ENCODE data around the gene MACROD2. TPM values are rescaled to one million over a fixed set of nuclear protein-coding genes. Genes with fewer than 3 reads are reported as not detected.

Gene MACROD2
- total RNA-seq, 5 donors from 2014 or later (not counting 1 experiment from before 2014, with no cell fraction given) = 0.23 to 1.3 (median 0.51) TPM; not detected in 2

DNA sequence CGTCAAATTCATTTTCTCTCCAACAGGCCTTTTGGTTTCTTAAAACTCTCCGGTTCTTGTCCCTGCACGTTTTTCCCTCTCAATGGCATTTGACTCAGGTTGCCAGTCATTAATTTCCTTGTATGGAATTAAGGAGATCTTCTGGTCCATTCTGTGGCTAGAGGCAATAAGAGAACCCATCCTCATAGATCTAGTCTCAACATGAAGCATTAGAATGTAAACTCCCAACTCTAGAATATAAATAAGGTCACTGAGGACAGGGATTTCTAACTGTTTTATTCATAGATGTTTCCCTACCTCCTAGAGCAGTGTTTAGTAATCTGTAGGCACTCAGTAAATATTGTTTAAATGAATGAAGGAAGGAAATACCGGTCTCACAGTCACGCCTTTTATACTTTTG lies 527.3 kb downstream of the MACROD2 start:
- ATAC-seq (replicated peaks in 1 of 4) (no peak), DNase-seq (no peak)
- H3K27me3 Mint-ChIP-seq = no peaks in the 10 kb centered on the region
- H3K36me3 Mint-ChIP-seq = no peaks in the 10 kb centered on the region
- no peaks in the 10 kb centered on the region for H3K27me3 ChIP-seq (replicated peaks in 1 of 2; ENCODE audit: control insufficient read depth in 2 of 2, extremely low read depth in 1 of 2, insufficient read depth in 2 of 2, low read length in 1 of 2)
- H3K36me3 ChIP-seq (ENCODE audit: control insufficient read depth in 2 of 2, extremely low read depth in 1 of 2, insufficient read depth in 1 of 2, low read length in 1 of 2) = no peaks in the 10 kb centered on the region
- H3K4me1 ChIP-seq (ENCODE audit: control insufficient read depth in 1 of 2, extremely low read depth in 1 of 2, insufficient read depth in 2 of 2, low read length in 2 of 2) = no peaks in the 10 kb centered on the region
- H3K4me1 Mint-ChIP-seq = no peaks in the 10 kb centered on the region
- ChIA-PET CTCF (no interaction called here), POLR2A (no interaction called here)
- H3K27ac ChIP-seq (ENCODE audit: low read length) = no peak overlapping the region
- peaks cover 18 to 26% (median 22%) of the 10 kb centered on the region in 3 donors for H3K9me3 Mint-ChIP-seq
- H3K27ac Mint-ChIP-seq = no peak overlapping the region
- no peaks in the 10 kb centered on the region for H3K9me3 ChIP-seq
- H3K4me3 Mint-ChIP-seq = no peak overlapping the region
- no CpG with 5 or more reads among the region's 5 CpGs for WGBS (ENCODE audit: insufficient coverage)
- no peak overlapping the region for H3K4me3 ChIP-seq (ENCODE audit: control insufficient read depth in 1 of 2, extremely low read depth in 1 of 2, low read length in 1 of 2)

DNA sequence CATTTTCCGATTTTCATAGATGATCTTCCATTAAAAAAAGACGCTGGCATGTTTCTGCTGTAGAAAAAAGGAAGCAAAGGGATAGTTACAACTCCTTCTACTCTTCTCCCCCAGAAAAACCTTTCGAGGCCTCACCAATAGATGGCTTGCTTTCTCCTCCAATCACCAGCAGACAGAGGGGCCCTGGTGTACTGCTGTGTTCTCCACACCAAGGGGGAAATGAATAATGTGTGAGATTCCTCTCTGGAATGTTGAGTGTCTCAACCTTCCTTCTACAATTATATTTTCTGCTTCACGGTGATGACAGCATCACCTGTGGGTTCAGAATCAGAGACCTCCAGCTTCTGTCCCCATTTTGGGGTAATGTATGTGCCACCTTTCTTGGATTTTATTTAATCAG lies 527.8 kb downstream of the MACROD2 start:
- no peaks in the 10 kb centered on the region for H3K27me3 Mint-ChIP-seq
- no peaks in the 10 kb centered on the region for H3K36me3 ChIP-seq (ENCODE audit: control insufficient read depth in 2 of 2, extremely low read depth in 1 of 2, insufficient read depth in 1 of 2, low read length in 1 of 2)
- H3K27ac ChIP-seq (ENCODE audit: low read length) = no peak overlapping the region
- H3K4me1 Mint-ChIP-seq = no peaks in the 10 kb centered on the region
- H3K4me3 Mint-ChIP-seq = no peak overlapping the region
- no peak for DNase-seq
- H3K9me3 Mint-ChIP-seq = peaks cover 18 to 26% (median 22%) of the 10 kb centered on the region in 3 donors
- H3K27ac Mint-ChIP-seq = no peak overlapping the region
- ATAC-seq (replicated peaks in 1 of 4) = no peak
- no peaks in the 10 kb centered on the region for H3K27me3 ChIP-seq (replicated peaks in 1 of 2; ENCODE audit: control insufficient read depth in 2 of 2, extremely low read depth in 1 of 2, insufficient read depth in 2 of 2, low read length in 1 of 2)
- H3K9me3 ChIP-seq = no peaks in the 10 kb centered on the region
- ChIA-PET CTCF (no interaction called here), POLR2A (no interaction called here)
- no peaks in the 10 kb centered on the region for H3K36me3 Mint-ChIP-seq
- no CpG with 5 or more reads among the region's 4 CpGs for WGBS (ENCODE audit: insufficient coverage)
- no peak overlapping the region for H3K4me3 ChIP-seq (ENCODE audit: control insufficient read depth in 1 of 2, extremely low read depth in 1 of 2, low read length in 1 of 2)
- H3K4me1 ChIP-seq (ENCODE audit: control insufficient read depth in 1 of 2, extremely low read depth in 1 of 2, insufficient read depth in 2 of 2, low read length in 2 of 2) = no peaks in the 10 kb centered on the region

DNA sequence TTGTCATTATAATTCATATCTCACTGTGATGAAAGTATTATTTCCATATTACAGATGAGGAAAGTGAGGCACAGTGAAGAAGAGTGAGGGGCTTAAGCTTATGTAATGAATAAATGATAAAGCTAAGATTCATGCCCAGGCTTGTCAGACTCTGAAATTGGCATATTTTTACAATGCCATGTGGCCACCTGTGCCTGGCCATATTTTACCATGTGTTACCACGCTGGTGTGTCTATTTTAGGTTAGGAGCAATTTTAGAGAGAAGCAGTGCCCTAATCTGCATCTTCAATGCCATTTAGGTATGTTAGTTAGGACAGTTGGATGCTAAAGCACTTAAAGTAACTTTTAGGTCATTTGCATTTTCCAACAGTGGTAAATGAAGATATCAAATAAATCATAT lies 530.1 kb downstream of the MACROD2 start:
- no peak for ATAC-seq (replicated peaks in 1 of 4)
- Mint-ChIP-seq H3K4me1 (no peaks in the 10 kb centered on the region), H3K4me3 (no peak overlapping the region), H3K9me3 (peaks cover 21 to 28% (median 25%) of the 10 kb centered on the region in 3 donors), H3K27ac (no peak overlapping the region), H3K27me3 (no peaks in the 10 kb centered on the region), H3K36me3 (no peaks in the 10 kb centered on the region)
- Histone ChIP-seq H3K4me3 (ENCODE audit: control insufficient read depth in 1 of 2, extremely low read depth in 1 of 2, low read length in 1 of 2) (no peak overlapping the region), H3K27me3 (replicated peaks in 1 of 2; ENCODE audit: control insufficient read depth in 2 of 2, extremely low read depth in 1 of 2, insufficient read depth in 2 of 2, low read length in 1 of 2) (no peaks in the 10 kb centered on the region), H3K4me1 (ENCODE audit: control insufficient read depth in 1 of 2, extremely low read depth in 1 of 2, insufficient read depth in 2 of 2, low read length in 2 of 2) (no peaks in the 10 kb centered on the region), H3K36me3 (ENCODE audit: control insufficient read depth in 2 of 2, extremely low read depth in 1 of 2, insufficient read depth in 1 of 2, low read length in 1 of 2) (no peaks in the 10 kb centered on the region), H3K27ac (ENCODE audit: low read length) (no peak overlapping the region), H3K9me3 (no peaks in the 10 kb centered on the region)
- ChIA-PET CTCF (interaction anchor here in 1 of 2 donors (0.5 kb wide), 1 partner anchor 48 kb away, joined by 3 read pairs; no protein-coding TSS in a partner anchor), POLR2A (no interaction called here)
- 40% methylated on average over 1 of the region's 1 CpG for WGBS (ENCODE audit: insufficient coverage)
- no peak for DNase-seq

DNA sequence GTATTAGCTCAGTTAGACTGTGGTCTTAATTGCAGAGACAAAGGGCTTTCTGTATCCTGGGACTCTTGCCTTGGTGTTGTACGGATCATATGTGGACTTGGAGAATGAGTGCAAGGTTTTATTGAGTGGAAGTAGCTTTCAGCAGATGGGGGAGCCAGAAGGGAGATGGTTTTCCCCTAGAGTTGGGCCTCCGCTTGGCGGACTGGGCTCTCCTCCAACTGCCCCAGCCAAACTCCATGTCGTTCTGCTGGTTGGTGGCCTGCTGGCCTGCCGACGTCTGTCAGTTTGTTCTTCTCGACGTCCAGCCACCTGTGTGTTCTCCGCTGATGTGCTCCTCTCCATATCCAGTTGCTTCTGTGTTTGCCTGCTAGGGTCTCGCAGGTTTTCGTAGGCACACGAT lies 531.6 kb downstream of the MACROD2 start:
- Histone ChIP-seq H3K4me3 (ENCODE audit: control insufficient read depth in 1 of 2, extremely low read depth in 1 of 2, low read length in 1 of 2) (no peak overlapping the region), H3K36me3 (ENCODE audit: control insufficient read depth in 2 of 2, extremely low read depth in 1 of 2, insufficient read depth in 1 of 2, low read length in 1 of 2) (no peaks in the 10 kb centered on the region), H3K27me3 (replicated peaks in 1 of 2; ENCODE audit: control insufficient read depth in 2 of 2, extremely low read depth in 1 of 2, insufficient read depth in 2 of 2, low read length in 1 of 2) (no peaks in the 10 kb centered on the region), H3K27ac (ENCODE audit: low read length) (no peak overlapping the region), H3K4me1 (ENCODE audit: control insufficient read depth in 1 of 2, extremely low read depth in 1 of 2, insufficient read depth in 2 of 2, low read length in 2 of 2) (no peaks in the 10 kb centered on the region), H3K9me3 (no peaks in the 10 kb centered on the region)
- ChIA-PET POLR2A (no interaction called here), CTCF (no interaction called here)
- Mint-ChIP-seq H3K36me3 (no peaks in the 10 kb centered on the region), H3K27me3 (no peaks in the 10 kb centered on the region), H3K4me3 (no peak overlapping the region), H3K9me3 (peaks cover 18 to 24% (median 19%) of the 10 kb centered on the region in 3 donors), H3K4me1 (no peaks in the 10 kb centered on the region), H3K27ac (no peak overlapping the region)
- ATAC-seq (replicated peaks in 1 of 4) = no peak
- WGBS (ENCODE audit: insufficient coverage) = 88% methylated on average over 11 of the region's 12 CpGs
- DNase-seq = no peak

DNA sequence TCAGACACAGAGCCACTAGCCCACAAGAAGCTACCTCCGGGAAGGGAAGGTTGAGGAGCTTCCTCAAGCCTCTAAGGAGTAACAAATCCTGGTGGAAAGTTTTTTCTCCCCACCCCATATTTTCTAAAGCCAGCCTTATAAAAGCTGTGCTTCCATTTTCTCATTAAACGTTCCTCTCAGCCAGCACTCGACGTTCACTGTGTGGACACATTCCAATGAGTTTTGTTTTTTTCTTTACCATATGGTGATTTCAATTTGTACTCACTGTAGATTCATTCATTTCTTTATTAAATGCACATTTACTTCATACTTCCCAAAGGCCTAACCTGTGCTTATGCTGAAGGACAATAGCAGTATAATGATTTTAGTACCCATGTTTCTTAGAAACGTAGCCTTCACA lies 536.5 kb downstream of the MACROD2 start:
- ATAC-seq (replicated peaks in 1 of 4) = no peak
- Mint-ChIP-seq H3K36me3 (no peaks in the 10 kb centered on the region), H3K4me1 (no peaks in the 10 kb centered on the region), H3K4me3 (no peak overlapping the region), H3K27me3 (no peaks in the 10 kb centered on the region), H3K9me3 (peaks cover 7 to 12% (median 12%) of the 10 kb centered on the region in 3 donors), H3K27ac (no peak overlapping the region)
- no peak for DNase-seq
- CTCF ChIA-PET = no interaction called here
- H3K4me1 ChIP-seq (ENCODE audit: control insufficient read depth in 1 of 2, extremely low read depth in 1 of 2, insufficient read depth in 2 of 2, low read length in 2 of 2) = no peaks in the 10 kb centered on the region
- no CpG with 5 or more reads among the region's 5 CpGs for WGBS (ENCODE audit: insufficient coverage)
- H3K4me3 ChIP-seq (ENCODE audit: control insufficient read depth in 1 of 2, extremely low read depth in 1 of 2, low read length in 1 of 2) = no peak overlapping the region
- POLR2A ChIA-PET = no interaction called here
- H3K27me3 ChIP-seq (replicated peaks in 1 of 2; ENCODE audit: control insufficient read depth in 2 of 2, extremely low read depth in 1 of 2, insufficient read depth in 2 of 2, low read length in 1 of 2) = no peaks in the 10 kb centered on the region
- no peaks in the 10 kb centered on the region for H3K36me3 ChIP-seq (ENCODE audit: control insufficient read depth in 2 of 2, extremely low read depth in 1 of 2, insufficient read depth in 1 of 2, low read length in 1 of 2)
- no peaks in the 10 kb centered on the region for H3K9me3 ChIP-seq
- H3K27ac ChIP-seq (ENCODE audit: low read length) = no peak overlapping the region

DNA sequence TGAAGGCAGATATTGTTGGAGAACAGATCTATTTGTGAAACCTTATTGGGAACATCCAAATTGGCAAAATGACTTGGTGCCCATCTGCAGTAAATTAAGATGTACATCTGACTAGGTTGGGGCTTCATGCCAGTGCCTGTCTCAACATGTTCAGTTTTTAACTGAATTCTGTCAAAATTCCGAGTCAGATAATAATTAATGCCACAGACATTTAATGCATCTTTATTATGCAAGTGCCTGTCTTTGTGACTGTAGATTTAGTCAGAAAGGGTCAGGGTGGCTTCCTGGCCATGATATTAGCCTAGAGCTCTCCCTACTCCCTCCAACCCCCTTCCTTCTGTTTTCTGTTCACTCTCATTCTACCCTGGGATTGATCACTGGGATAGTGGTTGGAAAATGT lies 541.4 kb downstream of the MACROD2 start:
- H3K4me1 Mint-ChIP-seq = no peaks in the 10 kb centered on the region
- DNase-seq (no peak), ATAC-seq (replicated peaks in 1 of 4) (no peak)
- no peak overlapping the region for H3K4me3 ChIP-seq (ENCODE audit: control insufficient read depth in 1 of 2, extremely low read depth in 1 of 2, low read length in 1 of 2)
- H3K4me1 ChIP-seq (ENCODE audit: control insufficient read depth in 1 of 2, extremely low read depth in 1 of 2, insufficient read depth in 2 of 2, low read length in 2 of 2) = no peaks in the 10 kb centered on the region
- no peaks in the 10 kb centered on the region for H3K9me3 ChIP-seq
- H3K9me3 Mint-ChIP-seq = peaks cover 12 to 14% (median 12%) of the 10 kb centered on the region in 3 donors
- H3K27ac ChIP-seq (ENCODE audit: low read length) = no peak overlapping the region
- no peaks in the 10 kb centered on the region for H3K36me3 ChIP-seq (ENCODE audit: control insufficient read depth in 2 of 2, extremely low read depth in 1 of 2, insufficient read depth in 1 of 2, low read length in 1 of 2)
- ChIA-PET CTCF (no interaction called here), POLR2A (no interaction called here)
- H3K27me3 Mint-ChIP-seq = no peaks in the 10 kb centered on the region
- H3K27me3 ChIP-seq (replicated peaks in 1 of 2; ENCODE audit: control insufficient read depth in 2 of 2, extremely low read depth in 1 of 2, insufficient read depth in 2 of 2, low read length in 1 of 2) = no peaks in the 10 kb centered on the region
- no peak overlapping the region for H3K27ac Mint-ChIP-seq
- no peak overlapping the region for H3K4me3 Mint-ChIP-seq
- H3K36me3 Mint-ChIP-seq = no peaks in the 10 kb centered on the region
- no CpG with 5 or more reads among the region's 1 CpG for WGBS (ENCODE audit: insufficient coverage)

DNA sequence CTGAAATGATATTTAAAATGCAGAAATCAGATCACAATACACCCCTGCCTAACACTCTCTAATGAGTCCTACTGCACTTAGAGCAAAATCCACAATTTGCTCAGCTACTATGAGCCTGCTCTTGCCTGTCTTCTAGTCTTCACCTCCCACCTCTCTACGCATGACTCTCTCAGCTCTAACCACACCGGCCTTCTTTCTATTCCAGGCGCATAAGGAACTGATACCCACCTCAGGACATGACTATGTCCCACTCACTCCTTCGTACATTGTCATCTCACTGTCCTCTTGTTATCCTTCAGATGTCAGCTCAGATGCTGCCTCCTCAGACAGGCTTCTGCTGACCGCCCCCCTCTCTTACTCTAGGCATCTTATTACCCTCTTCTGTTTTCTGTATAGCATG lies 543.1 kb downstream of the MACROD2 start:
- no peaks in the 10 kb centered on the region for H3K9me3 ChIP-seq
- ChIA-PET CTCF (no interaction called here), POLR2A (no interaction called here)
- H3K4me3 ChIP-seq (ENCODE audit: control insufficient read depth in 1 of 2, extremely low read depth in 1 of 2, low read length in 1 of 2) = no peak overlapping the region
- no peaks in the 10 kb centered on the region for H3K36me3 Mint-ChIP-seq
- H3K4me1 ChIP-seq (ENCODE audit: control insufficient read depth in 1 of 2, extremely low read depth in 1 of 2, insufficient read depth in 2 of 2, low read length in 2 of 2) = no peaks in the 10 kb centered on the region
- no peaks in the 10 kb centered on the region for H3K4me1 Mint-ChIP-seq
- ATAC-seq (replicated peaks in 1 of 4) (no peak), DNase-seq (no peak)
- WGBS (ENCODE audit: insufficient coverage) = 95% methylated on average over 5 of the region's 5 CpGs
- H3K4me3 Mint-ChIP-seq = no peak overlapping the region
- peaks cover 10 to 14% (median 12%) of the 10 kb centered on the region in 3 donors for H3K9me3 Mint-ChIP-seq
- no peak overlapping the region for H3K27ac Mint-ChIP-seq
- H3K27ac ChIP-seq (ENCODE audit: low read length) = no peak overlapping the region
- H3K27me3 Mint-ChIP-seq = no peaks in the 10 kb centered on the region
- H3K36me3 ChIP-seq (ENCODE audit: control insufficient read depth in 2 of 2, extremely low read depth in 1 of 2, insufficient read depth in 1 of 2, low read length in 1 of 2) = no peaks in the 10 kb centered on the region
- no peaks in the 10 kb centered on the region for H3K27me3 ChIP-seq (replicated peaks in 1 of 2; ENCODE audit: control insufficient read depth in 2 of 2, extremely low read depth in 1 of 2, insufficient read depth in 2 of 2, low read length in 1 of 2)

Data from T-cell (primary cell).